Measurements from ENCODE around the gene RBCK1. TPM values are rescaled to one million over a fixed set of nuclear protein-coding genes. Genes with fewer than 3 reads are reported as not detected.

Gene RBCK1
- total RNA-seq, 4 donors from 2014 or later: 50.9 to 111 (median 82.1) TPM

DNA sequence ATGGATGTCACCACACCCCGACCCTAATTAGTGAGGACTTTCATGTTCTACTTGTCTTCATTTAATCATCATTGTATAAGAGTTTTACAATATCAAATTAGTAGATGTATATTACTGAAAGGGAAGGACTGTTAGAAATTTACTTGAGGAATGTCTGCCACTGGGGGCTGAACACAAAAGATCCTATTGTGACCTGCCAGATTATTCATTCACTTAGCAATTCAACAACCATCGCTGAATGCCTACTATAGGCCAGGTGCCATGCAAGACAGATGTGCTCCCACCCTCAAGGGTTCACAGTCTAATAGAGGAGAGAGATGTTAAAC is 8.0 kb upstream of the RBCK1 start:
- H3K36me3 ChIP-seq: peaks cover 0 to 23% of the 10 kb centered on the region in 2 donors
- ATAC-seq: no peak
- no peaks in the 10 kb centered on the region for H3K9me3 ChIP-seq
- H3K4me1 ChIP-seq: no peaks in the 10 kb centered on the region
- TF ChIP-seq CTCF (IDR thresholded peaks at IDR 0.05): no peak
- TF ChIP-seq POLR2A (IDR thresholded peaks at IDR 0.05): no peak
- TF ChIP-seq EP300 (IDR thresholded peaks at IDR 0.05): no peak
- TF ChIP-seq POLR2AphosphoS5 (IDR thresholded peaks at IDR 0.05): no peak
- 29 to 31% methylated on average over 2 of the region's 2 CpGs for whole genome bisulfite sequencing, 2 donors (ENCODE audit: low coverage in 1 of 2)
- H3K4me3 ChIP-seq: no peak overlapping the region
- no peaks in the 10 kb centered on the region for H3K27me3 ChIP-seq
- H3K27ac ChIP-seq: no peak overlapping the region

DNA sequence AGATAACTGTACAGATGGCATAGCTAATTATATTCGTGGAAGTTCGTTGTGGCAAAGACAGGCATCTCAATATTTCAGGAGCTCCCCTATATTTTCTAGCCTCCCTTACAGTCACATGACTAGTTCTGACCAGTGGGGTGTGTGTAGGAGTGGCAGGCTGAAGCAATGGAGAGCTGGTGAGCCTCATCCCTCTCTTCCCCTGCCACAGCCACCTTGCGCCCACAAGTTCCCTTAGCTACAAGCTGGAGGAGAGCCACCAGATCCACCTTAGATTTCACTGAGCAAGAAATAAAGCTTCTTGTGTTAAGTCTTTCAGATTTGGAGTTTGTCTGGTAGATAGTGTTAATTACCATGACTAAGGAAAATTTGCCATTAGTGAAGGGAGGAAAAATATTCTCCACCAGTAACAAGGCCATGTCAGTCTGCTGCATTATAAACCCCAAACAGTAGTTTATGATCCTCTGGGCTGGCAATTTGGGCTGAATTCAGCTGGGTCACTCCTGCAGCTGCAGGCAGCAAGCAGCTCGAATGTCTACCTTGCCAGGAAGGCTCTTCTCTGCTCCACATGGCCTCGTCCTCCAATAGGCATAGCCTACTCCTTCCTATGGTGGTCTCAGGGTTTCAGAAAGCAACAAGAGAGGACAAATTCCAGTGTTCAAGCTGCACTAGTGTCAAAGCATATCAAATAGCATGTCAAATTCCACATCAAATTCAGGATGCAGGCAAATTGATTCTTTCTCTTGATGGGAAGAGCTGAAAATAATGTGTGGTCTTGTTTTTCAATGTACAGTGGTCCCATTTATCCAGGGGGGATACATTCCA is 7.4 kb upstream of the RBCK1 start:
- no peaks in the 10 kb centered on the region for H3K9me3 ChIP-seq
- H3K27ac ChIP-seq: no peak overlapping the region
- peaks cover 0 to 18% of the 10 kb centered on the region in 2 donors for H3K36me3 ChIP-seq
- H3K4me3 ChIP-seq: no peak overlapping the region
- H3K27me3 ChIP-seq: no peaks in the 10 kb centered on the region
- no peak for ATAC-seq
- WGBS, 2 donors (ENCODE audit: low coverage in 1 of 2): 45 to 60% methylated on average over 2 to 4 of the region's 5 CpGs
- H3K4me1 ChIP-seq: no peaks in the 10 kb centered on the region
- TF ChIP-seq CTCF (IDR thresholded peaks at IDR 0.05) (no peak), EP300 (IDR thresholded peaks at IDR 0.05) (no peak), POLR2A (IDR thresholded peaks at IDR 0.05) (no peak), POLR2AphosphoS5 (IDR thresholded peaks at IDR 0.05) (no peak)

DNA sequence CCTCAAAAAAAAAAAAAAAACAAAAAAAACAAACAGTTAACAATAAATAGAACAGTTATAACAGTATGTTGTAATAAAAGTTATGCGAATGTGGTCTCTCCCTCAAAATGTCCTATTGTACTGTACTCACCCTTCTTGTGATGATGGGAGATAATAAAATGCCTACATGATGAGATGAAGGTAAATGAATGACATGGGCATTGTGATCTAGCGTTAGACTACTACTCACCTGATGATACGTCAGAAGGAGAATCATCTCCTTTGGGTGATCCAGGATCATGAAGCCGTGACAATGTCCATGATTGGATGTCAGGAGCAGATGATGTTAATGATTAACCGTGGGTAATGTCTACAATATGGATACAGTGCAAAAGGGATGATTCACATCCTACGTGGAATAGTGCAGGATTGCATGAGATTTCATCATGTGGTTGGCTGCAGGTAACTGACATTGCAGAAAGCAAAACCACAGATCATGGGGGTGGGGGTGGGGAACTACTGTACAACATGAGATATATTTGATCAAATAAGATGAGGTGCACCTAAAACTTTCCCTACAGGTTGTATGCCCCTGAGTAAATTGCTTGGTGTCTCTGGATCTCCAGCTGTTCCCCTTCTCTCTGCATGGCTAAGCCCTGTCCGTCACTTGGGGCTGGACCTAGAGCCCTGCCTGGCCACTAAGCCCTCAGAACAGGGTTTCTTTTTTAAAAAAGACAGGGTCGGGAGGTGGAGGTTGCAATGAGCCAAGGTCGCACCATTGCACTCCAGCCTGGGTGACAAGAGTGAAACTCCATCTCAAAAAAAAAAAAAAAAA is 6.2 kb upstream of the RBCK1 start:
- 80 to 93% methylated on average over 3 to 7 of the region's 9 CpGs for WGBS, 2 donors (ENCODE audit: low coverage in 1 of 2)
- ATAC-seq: no peak
- TF ChIP-seq CTCF (IDR thresholded peaks at IDR 0.05): no peak
- TF ChIP-seq POLR2A (IDR thresholded peaks at IDR 0.05): no peak
- TF ChIP-seq POLR2AphosphoS5 (IDR thresholded peaks at IDR 0.05): no peak
- TF ChIP-seq EP300 (IDR thresholded peaks at IDR 0.05): no peak
- no peak overlapping the region for H3K27ac ChIP-seq
- H3K4me1 ChIP-seq: peaks cover 0 to 2% (median 0%) of the 10 kb centered on the region in 3 donors
- no peak overlapping the region for H3K4me3 ChIP-seq
- no peaks in the 10 kb centered on the region for H3K9me3 ChIP-seq
- H3K27me3 ChIP-seq: no peaks in the 10 kb centered on the region
- H3K36me3 ChIP-seq: peaks cover 0 to 5% of the 10 kb centered on the region in 2 donors

DNA sequence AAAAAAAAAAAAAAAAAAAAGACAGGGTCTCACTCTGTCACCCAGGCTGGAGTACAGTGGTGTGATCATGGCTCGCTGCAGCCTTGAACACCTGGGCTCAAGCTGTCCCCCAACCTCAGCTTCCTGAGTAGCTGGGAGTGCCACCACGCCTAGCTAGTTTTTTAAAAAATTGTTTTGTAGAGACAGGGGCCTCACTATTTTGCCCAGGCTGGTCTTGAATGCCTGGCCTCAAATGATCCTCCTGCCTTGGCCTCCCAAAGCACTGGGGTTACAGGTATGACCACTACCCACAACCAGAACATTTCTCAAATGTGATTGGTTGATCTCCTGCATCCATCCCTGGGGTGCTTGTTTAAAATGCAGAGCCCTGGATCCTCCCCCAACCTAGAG is 5.6 kb upstream of the RBCK1 start:
- no peak overlapping the region for H3K27ac ChIP-seq
- TF ChIP-seq POLR2AphosphoS5 (IDR thresholded peaks at IDR 0.05): no peak
- H3K27me3 ChIP-seq: no peaks in the 10 kb centered on the region
- no peak for ATAC-seq
- 80 to 94% methylated on average over 1 to 2 of the region's 2 CpGs for WGBS, 2 donors (ENCODE audit: low coverage in 1 of 2)
- H3K9me3 ChIP-seq: no peaks in the 10 kb centered on the region
- no peaks in the 10 kb centered on the region for H3K36me3 ChIP-seq
- peaks cover 0 to 8% (median 0%) of the 10 kb centered on the region in 3 donors for H3K4me1 ChIP-seq
- no peak overlapping the region for H3K4me3 ChIP-seq

GRCh38 chr20:402898-403581 is 5.1 kb upstream of the RBCK1 start:
- Histone ChIP-seq H3K27ac (no peak overlapping the region), H3K4me3 (no peak overlapping the region), H3K27me3 (no peaks in the 10 kb centered on the region), H3K36me3 (no peaks in the 10 kb centered on the region), H3K4me1 (peaks cover 0 to 9% (median 0%) of the 10 kb centered on the region in 3 donors), H3K9me3 (no peaks in the 10 kb centered on the region)
- TF ChIP-seq POLR2AphosphoS5 (IDR thresholded peaks at IDR 0.05) (no peak), CTCF (IDR thresholded peaks at IDR 0.05) (no peak), POLR2A (IDR thresholded peaks at IDR 0.05) (no peak), EP300 (IDR thresholded peaks at IDR 0.05) (no peak)
- ATAC-seq: no peak
- 86 to 91% methylated on average over 3 to 6 of the region's 6 CpGs for WGBS, 2 donors (ENCODE audit: low coverage in 1 of 2)
